Natural killer cell (primary cell): ENCODE measurements around the gene ZNF195. TPM values are rescaled to one million over a fixed set of nuclear protein-coding genes. Genes with fewer than 3 reads are reported as not detected.
A peak's percentile ranks its signal among the peaks of the same experiment; 100 is the strongest.
"Not testable (repeated sequence)": the region's sequence is repeated elsewhere in the genome, so short reads cannot be mapped to it uniquely, and the experiment has no call there.

Experiments used
- ATAC-seq, 3 donors: fragments of 150-1000 bp in 2 of 3; fragments of 200-7000 bp in 1 of 3; cut with Tn5 transposase; 1 replicate in 1 of 3; 2 replicates in 2 of 3; pipeline ENCODE4 v1.10.0; 2021; ENCODE audit warnings: mild to moderate bottlenecking in 2 of 3, moderate library complexity in 2 of 3
- DNase-seq, 2 donors: peaks; one replicate each; pipeline versions ENCODE4 v3.0.0 to v3.0.0-alpha.2; 2013 to 2021; ENCODE audit warnings: mixed read lengths in 1 of 2
- H3K27ac ChIP-seq: one replicate; pipeline ENCODE4 v1.5.1; 2013; ENCODE audit warnings: mild to moderate bottlenecking, low read length
- H3K27me3 ChIP-seq: one replicate; pipeline ENCODE4 v1.6.1; 2013; ENCODE audit warnings: low read length; ENCODE audit not compliant: control insufficient read depth, insufficient read depth
- H3K36me3 ChIP-seq: one replicate; pipeline ENCODE4 v1.6.1; 2013; ENCODE audit warnings: low read length; ENCODE audit not compliant: control insufficient read depth, insufficient read depth
- H3K4me1 ChIP-seq: one replicate; pipeline ENCODE4 v1.6.1; 2013; ENCODE audit warnings: low read length; ENCODE audit not compliant: control insufficient read depth, insufficient read depth
- H3K4me3 ChIP-seq: one replicate; pipeline ENCODE4 v1.5.1; 2013; ENCODE audit warnings: low read length
- H3K9me3 ChIP-seq: one replicate; pipeline ENCODE4 v1.6.1; 2013; ENCODE audit warnings: low read length; ENCODE audit not compliant: control insufficient read depth, insufficient read depth
- H3K27ac Mint-ChIP-seq, 2 donors: one replicate each; pipeline ENCODE4 v1.8.0; 2022; ENCODE audit warnings: mild to moderate bottlenecking in 2 of 2, mixed read lengths in 2 of 2, moderate library complexity in 1 of 2
- H3K27me3 Mint-ChIP-seq, 2 donors: one replicate each; pipeline ENCODE4 v1.8.0; 2022; ENCODE audit warnings: low read depth in 2 of 2, mixed read lengths in 2 of 2
- H3K36me3 Mint-ChIP-seq: one replicate; pipeline ENCODE4 v1.8.0; 2022; ENCODE audit warnings: mixed read lengths
- H3K4me1 Mint-ChIP-seq, 2 donors: one replicate each; pipeline ENCODE4 v1.8.0; 2022; ENCODE audit warnings: mixed read lengths in 2 of 2
- H3K4me3 Mint-ChIP-seq: one replicate; pipeline ENCODE4 v1.8.0; 2022; ENCODE audit warnings: mild to moderate bottlenecking, moderate library complexity, mixed read lengths
- H3K9me3 Mint-ChIP-seq, 2 donors: one replicate each; pipeline ENCODE4 v1.8.0; 2022; ENCODE audit warnings: mixed read lengths in 2 of 2
- WGBS: methylation state at CpG from one replicate; pipeline ENCODE4 v1.1.7; 2013; ENCODE audit warnings: missing lambda C conversion rate; ENCODE audit not compliant: insufficient coverage; 5-methylcytosine and 5-hydroxymethylcytosine counted together
- intact Hi-C: fragments of 100-400 bp; cut with micrococcal nuclease; formaldehyde crosslinking; loops from one replicate; pipeline ENCODE4 v1.14.2; 2022
- total RNA-seq, 4 donors: library from RNA; stranded (reverse); fragments of 120-200 nt in 1 of 4; gene quantifications; one replicate each; pipeline versions ENCODE4 v1.2.3 to v1.2.4, GENCODE V29; 2013 to 2022

The ZNF195 gene
- total RNA-seq, 3 donors from 2014 or later (not counting 1 experiment from before 2014, with no cell fraction given), result 24.7 to 44.1 (median 25.9) TPM

DNA sequence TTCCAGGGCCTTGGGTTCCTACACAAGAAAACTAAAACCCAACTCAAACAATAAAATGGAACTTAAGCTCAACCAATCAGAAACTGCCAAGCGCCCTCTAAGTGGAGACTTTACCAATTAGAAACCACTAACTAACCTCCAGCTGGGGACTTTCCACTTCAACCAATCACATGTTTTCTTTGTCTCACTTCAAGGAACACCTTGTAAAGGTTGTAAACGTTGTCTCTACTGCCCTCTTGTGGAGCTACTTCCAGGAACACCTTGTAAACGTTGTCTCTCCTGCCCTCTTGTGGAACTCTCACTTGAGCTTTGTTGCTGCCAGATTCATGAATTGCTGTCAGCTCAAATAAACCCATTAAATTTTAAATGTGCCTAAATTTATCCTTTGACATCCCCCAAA is 54.2 kb downstream of the ZNF195 start:
- H3K4me3 ChIP-seq, H3K36me3 ChIP-seq, H3K4me1 ChIP-seq, H3K36me3 Mint-ChIP-seq, H3K27ac Mint-ChIP-seq, H3K4me3 Mint-ChIP-seq, intact Hi-C loops, DNase-seq, H3K27me3 Mint-ChIP-seq, H3K4me1 Mint-ChIP-seq, H3K9me3 Mint-ChIP-seq, H3K27ac ChIP-seq, H3K27me3 ChIP-seq, H3K9me3 ChIP-seq: not testable (repeated sequence)
- peak; percentile 85 to 98 (median 91) for ATAC-seq
- no CpG with 5 or more reads among the region's 3 CpGs for WGBS

Other genes starting within 250 kb of the ZNF195 start
- 100 to 1,000 TPM; 375 to 522 (median 377) TPM for gene OSBPL5, start 213.8 kb downstream of the ZNF195 start, total RNA-seq
- gene MRGPRG, start 160.3 kb downstream of the ZNF195 start, total RNA-seq, result not detected
- not detected for gene MRGPRE, start 146.7 kb downstream of the ZNF195 start, total RNA-seq